Measurements from ENCODE around the gene CHD5. TPM values are rescaled to one million over a fixed set of nuclear protein-coding genes. Genes with fewer than 3 reads are reported as not detected.

CHD5 gene
- total RNA-seq, 1 experiment from 2014 or later, result 2.4 TPM

GRCh38 chr1:6093611-6094010, 86.5 kb downstream of the CHD5 start:
- Mint-ChIP-seq H3K4me3 (no peak overlapping the region), H3K27ac (no peak overlapping the region; the same call in 1 of the 2 replicates), H3K9me3 (no peaks in the 10 kb centered on the region), H3K4me1 (no peaks in the 10 kb centered on the region), H3K27me3 (ENCODE audit: low read depth) (no peaks in the 10 kb centered on the region), H3K36me3 (no peaks in the 10 kb centered on the region)
- DNase-seq (ENCODE audit: low spot score) (no peak), ATAC-seq (no peak)
- ChIA-PET CTCF (interaction anchor here (1.6 to 2.3 kb wide), 2 partner anchors 12 to 41 kb away, joined by 3 to 7 read pairs; no protein-coding TSS in a partner anchor), POLR2A (no interaction called here)
- TF ChIP-seq, protein P1, sequence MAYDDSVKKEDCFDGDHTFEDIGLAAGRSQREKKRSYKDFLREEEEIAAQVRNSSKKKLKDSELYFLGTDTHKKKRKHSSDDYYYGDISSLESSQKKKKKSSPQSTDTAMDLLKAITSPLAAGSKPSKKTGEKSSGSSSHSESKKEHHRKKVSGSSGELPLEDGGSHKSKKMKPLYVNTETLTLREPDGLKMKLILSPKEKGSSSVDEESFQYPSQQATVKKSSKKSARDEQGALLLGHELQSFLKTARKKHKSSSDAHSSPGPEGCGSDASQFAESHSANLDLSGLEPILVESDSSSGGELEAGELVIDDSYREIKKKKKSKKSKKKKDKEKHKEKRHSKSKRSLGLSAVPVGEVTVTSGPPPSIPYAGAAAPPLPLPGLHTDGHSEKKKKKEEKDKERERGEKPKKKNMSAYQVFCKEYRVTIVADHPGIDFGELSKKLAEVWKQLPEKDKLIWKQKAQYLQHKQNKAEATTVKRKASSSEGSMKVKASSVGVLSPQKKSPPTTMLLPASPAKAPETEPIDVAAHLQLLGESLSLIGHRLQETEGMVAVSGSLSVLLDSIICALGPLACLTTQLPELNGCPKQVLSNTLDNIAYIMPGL (CRISPR knock-in tag; IDR thresholded peaks at IDR 0.05), result no peak
- TF ChIP-seq, protein P2, sequence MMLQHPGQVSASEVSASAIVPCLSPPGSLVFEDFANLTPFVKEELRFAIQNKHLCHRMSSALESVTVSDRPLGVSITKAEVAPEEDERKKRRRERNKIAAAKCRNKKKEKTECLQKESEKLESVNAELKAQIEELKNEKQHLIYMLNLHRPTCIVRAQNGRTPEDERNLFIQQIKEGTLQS (CRISPR knock-in tag; conservative IDR thresholded peaks at IDR 0.05), result no peak
- TF ChIP-seq IRF2 (CRISPR knock-in tag; IDR thresholded peaks at IDR 0.05; ENCODE audit: borderline replicate concordance, low read depth) (no peak), MXD4 (CRISPR knock-in tag; IDR thresholded peaks at IDR 0.05; ENCODE audit: borderline replicate concordance) (no peak), ZNF416 (CRISPR knock-in tag; IDR thresholded peaks at IDR 0.05) (no peak), MLX (CRISPR knock-in tag; IDR thresholded peaks at IDR 0.05) (no peak), EMX1 (CRISPR knock-in tag; IDR thresholded peaks at IDR 0.05) (no peak), ERG (CRISPR knock-in tag; IDR thresholded peaks at IDR 0.05) (no peak), ZNF396 (CRISPR knock-in tag; IDR thresholded peaks at IDR 0.05; ENCODE audit: borderline replicate concordance) (no peak), NFATC4 (CRISPR knock-in tag; IDR thresholded peaks at IDR 0.05) (no peak), TEAD4 (CRISPR knock-in tag; IDR thresholded peaks at IDR 0.05) (no peak), CDX4 (CRISPR knock-in tag; IDR thresholded peaks at IDR 0.05; ENCODE audit: borderline replicate concordance) (no peak), TCF7 (CRISPR knock-in tag; IDR thresholded peaks at IDR 0.05; ENCODE audit: low read depth) (no peak), HMGA2 (CRISPR knock-in tag; IDR thresholded peaks at IDR 0.05) (no peak), SMAD3 (CRISPR knock-in tag; IDR thresholded peaks at IDR 0.05; ENCODE audit: borderline replicate concordance) (no peak), ZNF121 (CRISPR knock-in tag; IDR thresholded peaks at IDR 0.05) (no peak)
- TF ChIP-seq, protein P3, sequence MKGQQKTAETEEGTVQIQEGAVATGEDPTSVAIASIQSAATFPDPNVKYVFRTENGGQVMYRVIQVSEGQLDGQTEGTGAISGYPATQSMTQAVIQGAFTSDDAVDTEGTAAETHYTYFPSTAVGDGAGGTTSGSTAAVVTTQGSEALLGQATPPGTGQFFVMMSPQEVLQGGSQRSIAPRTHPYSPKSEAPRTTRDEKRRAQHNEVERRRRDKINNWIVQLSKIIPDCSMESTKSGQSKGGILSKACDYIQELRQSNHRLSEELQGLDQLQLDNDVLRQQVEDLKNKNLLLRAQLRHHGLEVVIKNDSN (CRISPR knock-in tag; IDR thresholded peaks at IDR 0.05), result no peak
- TF ChIP-seq, protein P4, sequence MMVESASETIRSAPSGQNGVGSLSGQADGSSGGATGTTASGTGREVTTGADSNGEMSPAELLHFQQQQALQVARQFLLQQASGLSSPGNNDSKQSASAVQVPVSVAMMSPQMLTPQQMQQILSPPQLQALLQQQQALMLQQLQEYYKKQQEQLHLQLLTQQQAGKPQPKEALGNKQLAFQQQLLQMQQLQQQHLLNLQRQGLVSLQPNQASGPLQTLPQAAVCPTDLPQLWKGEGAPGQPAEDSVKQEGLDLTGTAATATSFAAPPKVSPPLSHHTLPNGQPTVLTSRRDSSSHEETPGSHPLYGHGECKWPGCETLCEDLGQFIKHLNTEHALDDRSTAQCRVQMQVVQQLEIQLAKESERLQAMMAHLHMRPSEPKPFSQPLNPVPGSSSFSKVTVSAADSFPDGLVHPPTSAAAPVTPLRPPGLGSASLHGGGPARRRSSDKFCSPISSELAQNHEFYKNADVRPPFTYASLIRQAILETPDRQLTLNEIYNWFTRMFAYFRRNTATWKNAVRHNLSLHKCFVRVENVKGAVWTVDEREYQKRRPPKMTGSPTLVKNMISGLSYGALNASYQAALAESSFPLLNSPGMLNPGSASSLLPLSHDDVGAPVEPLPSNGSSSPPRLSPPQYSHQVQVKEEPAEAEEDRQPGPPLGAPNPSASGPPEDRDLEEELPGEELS (CRISPR knock-in tag; IDR thresholded peaks at IDR 0.05), result no peak
- TF ChIP-seq, protein P5, sequence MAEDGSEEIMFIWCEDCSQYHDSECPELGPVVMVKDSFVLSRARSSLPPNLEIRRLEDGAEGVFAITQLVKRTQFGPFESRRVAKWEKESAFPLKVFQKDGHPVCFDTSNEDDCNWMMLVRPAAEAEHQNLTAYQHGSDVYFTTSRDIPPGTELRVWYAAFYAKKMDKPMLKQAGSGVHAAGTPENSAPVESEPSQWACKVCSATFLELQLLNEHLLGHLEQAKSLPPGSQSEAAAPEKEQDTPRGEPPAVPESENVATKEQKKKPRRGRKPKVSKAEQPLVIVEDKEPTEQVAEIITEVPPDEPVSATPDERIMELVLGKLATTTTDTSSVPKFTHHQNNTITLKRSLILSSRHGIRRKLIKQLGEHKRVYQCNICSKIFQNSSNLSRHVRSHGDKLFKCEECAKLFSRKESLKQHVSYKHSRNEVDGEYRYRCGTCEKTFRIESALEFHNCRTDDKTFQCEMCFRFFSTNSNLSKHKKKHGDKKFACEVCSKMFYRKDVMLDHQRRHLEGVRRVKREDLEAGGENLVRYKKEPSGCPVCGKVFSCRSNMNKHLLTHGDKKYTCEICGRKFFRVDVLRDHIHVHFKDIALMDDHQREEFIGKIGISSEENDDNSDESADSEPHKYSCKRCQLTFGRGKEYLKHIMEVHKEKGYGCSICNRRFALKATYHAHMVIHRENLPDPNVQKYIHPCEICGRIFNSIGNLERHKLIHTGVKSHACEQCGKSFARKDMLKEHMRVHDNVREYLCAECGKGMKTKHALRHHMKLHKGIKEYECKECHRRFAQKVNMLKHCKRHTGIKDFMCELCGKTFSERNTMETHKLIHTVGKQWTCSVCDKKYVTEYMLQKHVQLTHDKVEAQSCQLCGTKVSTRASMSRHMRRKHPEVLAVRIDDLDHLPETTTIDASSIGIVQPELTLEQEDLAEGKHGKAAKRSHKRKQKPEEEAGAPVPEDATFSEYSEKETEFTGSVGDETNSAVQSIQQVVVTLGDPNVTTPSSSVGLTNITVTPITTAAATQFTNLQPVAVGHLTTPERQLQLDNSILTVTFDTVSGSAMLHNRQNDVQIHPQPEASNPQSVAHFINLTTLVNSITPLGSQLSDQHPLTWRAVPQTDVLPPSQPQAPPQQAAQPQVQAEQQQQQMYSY (CRISPR knock-in tag; IDR thresholded peaks at IDR 0.05), result no peak
